GM04504 (cell line): ENCODE results near the gene REX1BD.

ENCODE experiments used
- DNase-seq: peaks from one replicate; pipeline ENCODE4 v3.0.0-alpha.2; 2012; ENCODE audit warnings: low read depth

Gene REX1BD

GRCh38 chr19:18616023-18616422, 27.4 kb downstream of the REX1BD start:
- DNase-seq: no peak

GRCh38 chr19:18617562-18617961, 29.0 kb downstream of the REX1BD start:
- DNase-seq: no peak

GRCh38 chr19:18618236-18618635, 29.6 kb downstream of the REX1BD start:
- DNase-seq: no peak

GRCh38 chr19:18620311-18620710, 31.7 kb downstream of the REX1BD start:
- DNase-seq: no peak

- DNase-seq: no peak
Observed at GRCh38 chr19:18620902-18621301, 32.3 kb downstream of the REX1BD start.

GRCh38 chr19:18626906-18627305, 38.3 kb downstream of the REX1BD start:
- no peak for DNase-seq

- DNase-seq: no peak
Observed at GRCh38 chr19:18629166-18630088, 40.8 kb downstream of the REX1BD start.

- DNase-seq: no peak
Observed at GRCh38 chr19:18633321-18633720, 44.7 kb downstream of the REX1BD start.

GRCh38 chr19:18634612-18635297, 46.2 kb downstream of the REX1BD start:
- no peak for DNase-seq

GRCh38 chr19:18635831-18636182, 47.2 kb downstream of the REX1BD start:
- DNase-seq: no peak

GRCh38 chr19:18636183-18636968, 47.8 kb downstream of the REX1BD start:
- DNase-seq: peak; percentile 87

- no peak for DNase-seq
Observed at GRCh38 chr19:18636969-18637629, 48.5 kb downstream of the REX1BD start, which contains the start of gene KLHL26. Gene KLHL26 (plus strand): TSS chr19:18637028. CDS start chr19:18637055, 27 bp downstream.

- DNase-seq: no peak
Observed at GRCh38 chr19:18637673-18638630, 49.4 kb downstream of the REX1BD start.

GRCh38 chr19:18639706-18640243, 51.2 kb downstream of the REX1BD start:
- DNase-seq: no peak
